DMS79 treated with DMSO at 0.1 percent for 48 hours (cell line): ENCODE measurements around the gene N4BP2L2.

Source experiments
- DNase-seq: peaks from one replicate; lab custom pipeline; 2025; lab: John Stamatoyannopoulos, UW

The N4BP2L2 gene

GRCh38 chr13:32530841-32531253 is 7.7 kb downstream of the N4BP2L2 start:
- DNase-seq, result no peak

GRCh38 chr13:32528358-32528757 is 10.2 kb downstream of the N4BP2L2 start:
- DNase-seq, result peak; percentile 4

DNA sequence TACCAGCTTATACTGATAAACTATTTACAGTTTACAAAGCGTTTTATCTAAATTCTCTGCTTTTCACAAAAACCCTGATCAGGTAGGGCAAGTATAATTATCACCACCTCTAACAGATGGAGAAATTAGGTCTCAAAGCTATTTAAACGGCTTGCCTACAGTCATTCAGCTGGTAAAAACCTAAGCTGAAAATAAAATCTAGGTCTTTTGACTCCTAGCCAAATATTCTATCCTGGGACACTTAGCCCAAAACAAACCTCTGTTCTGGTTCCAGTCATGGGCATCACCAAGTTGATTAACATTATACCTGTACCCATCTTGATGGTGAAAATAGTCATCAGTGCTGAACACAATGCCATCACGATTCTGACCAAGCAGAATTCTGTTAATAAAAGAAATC is 11.4 kb downstream of the N4BP2L2 start:
- DNase-seq, result no peak

GRCh38 chr13:32525766-32526165 is 12.8 kb downstream of the N4BP2L2 start:
- no peak for DNase-seq

- DNase-seq, result no peak
These were observed 23.3 kb downstream of the N4BP2L2 start for GRCh38 chr13:32515246-32515645.

GRCh38 chr13:32511482-32511881 is 27.1 kb downstream of the N4BP2L2 start:
- no peak for DNase-seq

GRCh38 chr13:32504876-32505275 is 33.7 kb downstream of the N4BP2L2 start:
- no peak for DNase-seq

DNA sequence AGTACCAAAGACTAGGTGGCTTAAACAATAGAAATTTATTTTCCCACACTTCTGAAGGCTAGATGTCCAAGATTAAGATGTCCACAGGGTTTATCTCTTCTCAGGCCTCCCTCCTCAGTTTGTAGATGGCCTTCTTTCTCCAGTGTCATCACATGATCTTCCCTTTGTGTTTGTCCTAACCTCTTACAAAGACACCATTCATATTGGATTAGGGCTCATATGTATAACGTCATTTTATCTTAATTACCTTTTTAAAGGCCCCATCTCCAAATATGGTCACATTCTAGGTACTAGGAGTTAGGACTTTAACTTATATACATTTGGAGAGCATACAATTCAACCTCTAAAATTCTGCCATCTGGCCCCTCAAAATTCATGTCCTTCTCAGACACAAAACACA is 34.3 kb downstream of the N4BP2L2 start:
- DNase-seq, result no peak

DNA sequence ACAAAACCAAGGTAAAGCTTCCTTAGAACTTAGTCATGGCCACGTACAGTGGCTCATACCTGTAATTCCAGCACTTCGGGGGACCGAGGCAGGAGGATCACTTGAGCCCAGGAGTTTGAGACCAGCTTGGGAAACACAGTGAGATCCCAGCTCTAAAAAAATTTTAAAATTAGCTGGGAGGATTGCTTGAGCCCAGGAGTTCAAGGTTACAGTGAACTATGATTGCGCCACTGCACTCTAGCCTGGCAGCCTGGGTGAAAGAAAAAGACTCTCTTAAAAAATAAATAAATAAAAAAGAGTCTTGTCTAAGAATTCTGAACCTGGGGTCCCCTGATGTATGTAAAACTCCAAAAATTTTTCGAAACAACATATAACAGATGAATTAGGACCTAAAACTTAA is 34.9 kb downstream of the N4BP2L2 start:
- DNase-seq, result no peak

DNA sequence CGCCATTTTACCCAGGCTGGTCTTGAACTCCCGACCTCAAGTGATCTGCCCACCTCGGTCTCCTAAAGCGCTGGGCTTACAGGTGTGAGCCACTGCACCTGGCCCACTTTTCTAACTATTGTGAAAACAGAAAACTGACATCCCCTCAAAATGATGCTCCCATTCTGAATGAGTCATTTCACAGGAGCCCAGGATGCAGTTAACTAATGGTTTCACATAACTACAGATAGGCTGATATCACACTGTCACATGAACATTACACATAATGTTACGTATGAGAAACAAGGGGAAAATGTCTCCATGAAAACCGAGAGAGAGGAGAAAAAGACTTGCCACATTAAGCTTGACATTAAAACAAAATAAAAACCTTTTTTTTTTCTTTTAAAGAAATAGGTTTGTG is 37.5 kb downstream of the N4BP2L2 start:
- DNase-seq, result no peak

- no peak for DNase-seq
These were observed 38.9 kb downstream of the N4BP2L2 start for GRCh38 chr13:32499538-32500210.

DNA sequence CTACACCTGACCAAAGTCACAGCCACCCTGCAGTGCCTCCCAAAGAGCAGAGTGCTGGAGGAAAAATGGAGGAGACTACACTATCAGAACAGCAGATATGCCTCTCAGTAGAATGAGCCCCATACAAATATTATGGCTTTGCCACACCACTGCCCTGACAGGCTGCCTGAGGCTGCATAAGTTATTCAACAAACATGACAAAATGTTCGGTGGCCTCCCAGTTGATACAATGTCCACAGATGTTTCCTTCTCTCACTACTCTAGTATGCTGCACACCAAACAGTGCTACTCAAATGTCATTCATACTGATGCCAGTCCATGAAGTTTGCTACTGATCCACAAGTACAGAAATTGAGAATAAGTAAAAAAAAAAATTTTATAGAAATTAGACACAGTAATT is 41.0 kb downstream of the N4BP2L2 start:
- DNase-seq, result no peak

GRCh38 chr13:32496599-32497160 is 41.9 kb downstream of the N4BP2L2 start:
- DNase-seq, result no peak

DNA sequence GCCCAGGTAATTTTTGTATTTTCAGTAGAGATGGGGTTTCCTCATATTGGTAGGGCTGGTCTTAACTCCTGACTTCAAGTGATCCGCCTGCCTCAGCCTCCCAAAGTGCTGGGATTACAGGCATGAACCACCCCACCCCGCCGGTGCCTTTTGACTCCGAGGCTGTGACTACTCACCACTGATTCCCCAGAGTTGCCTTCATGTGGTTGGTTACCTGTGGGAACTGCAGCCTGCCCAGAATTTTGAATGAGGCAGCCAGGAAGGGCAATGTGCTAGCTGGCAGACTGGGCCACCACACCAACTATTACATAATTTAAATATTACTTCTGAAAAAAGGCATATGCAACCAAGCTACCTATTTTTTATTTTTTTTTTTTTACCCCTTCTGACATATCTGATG is 42.8 kb downstream of the N4BP2L2 start:
- DNase-seq, result no peak

GRCh38 chr13:32495429-32495828 is 43.2 kb downstream of the N4BP2L2 start:
- DNase-seq, result no peak

GRCh38 chr13:32491028-32491427 is 47.6 kb downstream of the N4BP2L2 start:
- no peak for DNase-seq

GRCh38 chr13:32476892-32477291 is 61.7 kb downstream of the N4BP2L2 start:
- DNase-seq, result no peak

DNA sequence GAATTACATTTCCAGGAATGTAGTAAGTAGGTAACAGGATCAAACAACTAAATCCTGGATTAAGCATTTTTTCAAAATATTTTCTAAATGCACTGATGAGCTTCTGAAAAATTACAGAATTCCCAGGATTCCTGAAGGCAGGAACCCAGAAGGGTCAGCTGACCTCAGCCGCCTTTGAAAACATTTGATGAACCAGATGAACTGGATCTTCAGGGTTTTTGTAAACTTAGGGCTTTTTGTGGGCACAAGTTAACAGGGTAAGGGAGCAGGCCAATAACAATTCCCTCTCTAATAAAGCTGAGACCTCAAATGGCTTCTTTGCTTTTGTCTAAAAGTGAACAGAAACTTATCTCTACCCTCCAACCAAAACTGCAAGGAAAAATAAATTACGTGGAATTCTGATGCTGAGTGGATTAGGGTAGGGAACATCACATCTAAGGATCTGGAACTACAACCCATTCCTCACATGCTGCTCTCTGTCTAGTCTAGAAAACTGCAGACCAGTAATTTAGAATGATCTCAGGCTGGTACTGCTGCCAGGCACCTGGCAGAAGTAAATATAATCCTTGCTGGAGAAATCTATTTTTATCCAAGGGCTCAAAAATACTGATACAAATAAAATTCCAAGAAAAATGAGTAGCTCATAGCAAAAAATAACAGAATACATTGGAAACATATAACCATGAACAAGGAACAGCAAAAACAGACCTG is 62.4 kb downstream of the N4BP2L2 start:
- DNase-seq, result no peak

GRCh38 chr13:32474999-32475792 is 63.4 kb downstream of the N4BP2L2 start:
- no peak for DNase-seq

DNA sequence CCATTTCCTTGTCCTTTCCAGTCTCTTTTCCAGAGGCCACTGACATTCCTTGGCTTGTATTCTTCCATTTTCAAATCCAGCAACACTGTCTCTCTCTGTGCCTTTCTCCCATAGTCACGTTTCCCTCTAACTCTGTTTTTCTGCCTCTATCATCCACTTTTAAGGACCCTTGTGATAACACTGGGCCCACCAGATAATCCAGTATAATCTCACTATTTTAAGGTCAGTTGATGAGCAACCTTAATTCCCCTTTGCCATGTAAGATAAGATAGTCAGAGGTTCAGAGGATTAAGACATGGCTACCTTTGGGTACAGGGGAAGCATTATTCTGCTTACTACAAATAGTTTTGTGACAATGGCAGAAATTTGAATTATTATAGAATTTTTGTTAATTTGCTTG is 64.9 kb downstream of the N4BP2L2 start:
- DNase-seq, result no peak

- DNase-seq, result no peak
These were observed 66.4 kb downstream of the N4BP2L2 start for GRCh38 chr13:32472194-32472621.

- DNase-seq, result no peak
These were observed 67.2 kb downstream of the N4BP2L2 start for GRCh38 chr13:32471187-32471922.
